Esophagus squamous epithelium (tissue), 5 donors: ENCODE results near the gene TNFRSF25. TPM values are rescaled to one million over a fixed set of nuclear protein-coding genes. Genes with fewer than 3 reads are reported as not detected.
A peak's percentile ranks its signal among the peaks of the same experiment; 100 is the strongest.
"Not testable (repeated sequence)": the region's sequence is repeated elsewhere in the genome, so short reads cannot be mapped to it uniquely, and the experiment has no call there.

Experiments
- DNase-seq: peaks from one replicate; lab custom pipeline; 2025; lab: John Stamatoyannopoulos, UW
- H3K27ac ChIP-seq, 4 donors: fragments of 200-600 bp; sonication (generic); one replicate each; pipeline ENCODE4 v1.5.1; 2016 to 2019; ENCODE audit warnings: mild to moderate bottlenecking in 1 of 4
- H3K27me3 ChIP-seq, 4 donors: fragments of 200-600 bp; sonication (generic); 1 replicate in 3 of 4; 2 replicates in 1 of 4; pipeline versions ENCODE4 v1.5.1 to v1.6.0; 2017 to 2021; ENCODE audit warnings: antibody characterized with exemption in 1 of 4
- H3K36me3 ChIP-seq, 3 donors: fragments of 200-600 bp; sonication (generic); one replicate each; pipeline ENCODE4 v1.5.1; 2016 to 2019
- H3K4me1 ChIP-seq, 3 donors: fragments of 200-600 bp; sonication (generic); one replicate each; pipeline ENCODE4 v1.5.1; 2017 to 2019
- H3K4me3 ChIP-seq, 4 donors: fragments of 200-600 bp; sonication (generic); 1 replicate in 3 of 4; 2 replicates in 1 of 4; pipeline ENCODE4 v1.5.1; 2016 to 2019; ENCODE audit warnings: mild to moderate bottlenecking in 2 of 4, moderate library complexity in 1 of 4
- H3K9me3 ChIP-seq, 3 donors: fragments of 200-600 bp; sonication (generic); one replicate each; pipeline ENCODE4 v1.5.1; 2016 to 2019
- POLR2A ChIP-seq, 4 donors: fragments of 450-650 bp; IDR thresholded peaks; one replicate each; pipeline ENCODE4 v1.6.1; 2017; ENCODE audit warnings: antibody characterized with exemption in 4 of 4, mild to moderate bottlenecking in 4 of 4, moderate library complexity in 3 of 4
- WGBS, 2 donors: methylation state at CpG; one replicate each; pipeline ENCODE4 v1.1.5; 2018; 5-methylcytosine and 5-hydroxymethylcytosine counted together
- intact Hi-C: fragments of 100-400 bp; cut with DNase I; formaldehyde crosslinking; loops from one replicate; pipeline ENCODE4 v1.15.0; 2022
- total RNA-seq, 4 donors: library from RNA; depleted of rRNA; stranded (reverse); fragments of >200 nt; gene quantifications; one replicate each; pipeline ENCODE4 v1.1.0, GENCODE V29; 2016
- TF ChIP-seq, protein P1 (sequence below), 6 experiments: fragments of 450-650 bp in 4 of 6; fragments of 200-600 bp in 2 of 6; sonication (generic) in 2 of 6; IDR thresholded peaks; one replicate each; pipeline ENCODE4 v1.5.1; 2016 to 2019; ENCODE audit warnings: antibody characterized with exemption in 6 of 6, mild to moderate bottlenecking in 4 of 6, moderate library complexity in 4 of 6
- donor health status: DM: yes; HTN: yes; CAD: no.

The TNFRSF25 gene
- total RNA-seq, 4 donors from 2014 or later = 22.1 to 47.3 (median 34.3) TPM

DNA sequence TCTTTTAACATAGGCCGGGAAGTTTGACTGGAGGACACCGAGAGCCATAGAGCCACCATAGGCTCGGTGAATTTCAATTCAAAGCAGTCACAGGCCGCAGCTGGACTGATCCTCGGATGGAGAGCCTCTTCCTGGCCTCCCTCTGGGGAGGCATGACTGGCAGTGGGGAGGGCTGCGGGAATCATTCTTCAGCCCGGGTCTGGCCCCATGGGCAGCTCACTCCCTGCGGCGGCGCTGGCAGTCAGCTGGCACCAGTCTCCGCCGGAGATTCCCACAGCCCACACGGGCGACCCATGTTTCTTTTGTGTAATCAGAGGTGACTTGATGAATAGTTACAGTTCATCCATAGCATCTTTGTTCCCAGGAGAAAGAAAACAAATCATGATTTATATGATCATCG lies 30.8 kb downstream of the TNFRSF25 start:
- intact Hi-C loops = no loop called here
- DNase-seq = no peak
- peaks cover 4 to 25% (median 4%) of the 10 kb centered on the region in 3 donors for H3K4me1 ChIP-seq
- WGBS, 2 donors = 71 to 76% methylated on average over 7 to 10 of the region's 15 CpGs
- TF ChIP-seq, protein P1, sequence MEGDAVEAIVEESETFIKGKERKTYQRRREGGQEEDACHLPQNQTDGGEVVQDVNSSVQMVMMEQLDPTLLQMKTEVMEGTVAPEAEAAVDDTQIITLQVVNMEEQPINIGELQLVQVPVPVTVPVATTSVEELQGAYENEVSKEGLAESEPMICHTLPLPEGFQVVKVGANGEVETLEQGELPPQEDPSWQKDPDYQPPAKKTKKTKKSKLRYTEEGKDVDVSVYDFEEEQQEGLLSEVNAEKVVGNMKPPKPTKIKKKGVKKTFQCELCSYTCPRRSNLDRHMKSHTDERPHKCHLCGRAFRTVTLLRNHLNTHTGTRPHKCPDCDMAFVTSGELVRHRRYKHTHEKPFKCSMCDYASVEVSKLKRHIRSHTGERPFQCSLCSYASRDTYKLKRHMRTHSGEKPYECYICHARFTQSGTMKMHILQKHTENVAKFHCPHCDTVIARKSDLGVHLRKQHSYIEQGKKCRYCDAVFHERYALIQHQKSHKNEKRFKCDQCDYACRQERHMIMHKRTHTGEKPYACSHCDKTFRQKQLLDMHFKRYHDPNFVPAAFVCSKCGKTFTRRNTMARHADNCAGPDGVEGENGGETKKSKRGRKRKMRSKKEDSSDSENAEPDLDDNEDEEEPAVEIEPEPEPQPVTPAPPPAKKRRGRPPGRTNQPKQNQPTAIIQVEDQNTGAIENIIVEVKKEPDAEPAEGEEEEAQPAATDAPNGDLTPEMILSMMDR (IDR thresholded peaks at IDR 0.05) = no peak
- TF ChIP-seq POLR2A (IDR thresholded peaks at IDR 0.05) = no peak
- no peaks in the 10 kb centered on the region for H3K36me3 ChIP-seq
- H3K27ac ChIP-seq = no peak overlapping the region
- no peaks in the 10 kb centered on the region for H3K9me3 ChIP-seq
- no peak overlapping the region for H3K4me3 ChIP-seq
- peaks cover 0 to 49% (median 1%) of the 10 kb centered on the region in 4 donors for H3K27me3 ChIP-seq

DNA sequence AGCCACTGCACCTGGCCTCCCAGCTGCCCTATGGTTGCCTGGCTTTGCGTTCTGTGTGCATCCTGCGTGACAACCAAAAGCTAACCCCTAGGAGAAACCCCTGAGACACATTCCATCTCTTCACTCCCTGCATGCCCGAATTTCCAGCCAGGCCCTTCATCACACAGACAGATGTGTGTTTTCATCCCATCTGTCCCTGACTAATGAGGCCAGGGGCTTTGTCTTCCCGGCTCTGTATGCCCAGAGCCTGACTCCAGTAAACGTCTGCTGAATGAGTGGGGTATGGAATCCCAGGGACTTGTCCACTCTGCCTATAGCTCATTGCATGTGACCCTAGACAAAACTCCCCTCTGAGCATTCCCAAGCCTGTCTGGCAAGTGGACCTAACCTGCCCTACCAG lies 31.8 kb downstream of the TNFRSF25 start:
- no peak for TF ChIP-seq POLR2A (IDR thresholded peaks at IDR 0.05)
- TF ChIP-seq, protein P1 (IDR thresholded peaks at IDR 0.05) = no peak
- 77 to 78% methylated on average over 3 to 5 of the region's 5 CpGs for WGBS, 2 donors
- Histone ChIP-seq H3K4me3 (no peak overlapping the region), H3K36me3 (no peaks in the 10 kb centered on the region), H3K27me3 (peaks cover 0 to 49% (median 0%) of the 10 kb centered on the region in 4 donors), H3K4me1 (peaks cover 0 to 24% (median 0%) of the 10 kb centered on the region in 3 donors), H3K27ac (no peak overlapping the region), H3K9me3 (no peaks in the 10 kb centered on the region)
- intact Hi-C loops = no loop called here
- DNase-seq = no peak

DNA sequence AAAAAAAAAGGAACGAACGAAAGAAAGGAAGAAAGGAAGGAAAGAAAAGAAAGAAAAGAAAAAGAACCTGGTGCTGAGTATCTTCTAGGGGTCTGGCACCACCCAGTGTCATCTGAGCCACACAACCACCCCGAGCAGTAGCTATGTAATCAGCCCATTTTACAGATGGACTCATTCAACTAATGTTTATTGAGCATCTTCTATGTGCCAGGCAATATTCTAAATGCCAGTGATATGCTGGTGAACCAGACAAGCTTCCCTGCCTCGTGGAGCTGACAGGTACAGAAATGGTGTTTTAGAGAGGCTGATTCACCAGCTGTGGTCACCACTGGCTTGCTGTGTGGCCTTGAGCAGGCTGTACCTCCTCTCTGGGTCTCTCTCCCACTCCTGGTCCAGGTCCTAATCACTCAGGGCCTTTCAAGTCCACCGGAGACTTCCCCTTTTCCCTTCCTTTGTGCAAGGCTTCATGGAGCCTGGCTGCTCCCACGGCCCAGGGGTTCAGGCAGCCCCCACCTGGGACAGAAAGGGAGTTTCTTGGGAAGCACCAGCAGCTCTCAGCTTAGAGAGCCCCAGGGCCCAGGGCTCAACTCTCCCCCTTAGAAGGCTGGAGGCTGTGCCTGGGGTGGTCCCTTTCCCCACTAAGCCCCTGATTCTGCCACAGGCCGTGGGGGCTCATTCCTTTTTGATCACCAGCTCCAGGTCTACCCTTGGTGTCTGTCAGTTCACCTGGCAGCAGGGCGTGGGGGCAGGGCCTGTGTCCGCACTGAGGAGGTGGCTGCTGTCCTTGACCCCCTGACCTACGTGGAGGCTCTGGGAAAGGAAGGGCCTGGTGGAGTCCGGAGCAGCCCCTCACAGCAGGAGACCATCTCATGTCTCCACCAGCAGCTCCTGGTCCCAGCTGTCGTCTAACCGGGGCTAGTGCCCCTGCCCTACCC lies 34.1 kb downstream of the TNFRSF25 start:
- Histone ChIP-seq H3K27me3 (peaks cover 0 to 49% (median 0%) of the 10 kb centered on the region in 4 donors), H3K4me1 (peaks cover 9 to 44% (median 12%) of the 10 kb centered on the region in 3 donors)
- DNase-seq, H3K9me3 ChIP-seq, H3K27ac ChIP-seq, intact Hi-C loops, H3K36me3 ChIP-seq, H3K4me3 ChIP-seq: not testable (repeated sequence)
- WGBS, 2 donors = 64 to 73% methylated on average over 5 to 6 of the region's 13 CpGs

DNA sequence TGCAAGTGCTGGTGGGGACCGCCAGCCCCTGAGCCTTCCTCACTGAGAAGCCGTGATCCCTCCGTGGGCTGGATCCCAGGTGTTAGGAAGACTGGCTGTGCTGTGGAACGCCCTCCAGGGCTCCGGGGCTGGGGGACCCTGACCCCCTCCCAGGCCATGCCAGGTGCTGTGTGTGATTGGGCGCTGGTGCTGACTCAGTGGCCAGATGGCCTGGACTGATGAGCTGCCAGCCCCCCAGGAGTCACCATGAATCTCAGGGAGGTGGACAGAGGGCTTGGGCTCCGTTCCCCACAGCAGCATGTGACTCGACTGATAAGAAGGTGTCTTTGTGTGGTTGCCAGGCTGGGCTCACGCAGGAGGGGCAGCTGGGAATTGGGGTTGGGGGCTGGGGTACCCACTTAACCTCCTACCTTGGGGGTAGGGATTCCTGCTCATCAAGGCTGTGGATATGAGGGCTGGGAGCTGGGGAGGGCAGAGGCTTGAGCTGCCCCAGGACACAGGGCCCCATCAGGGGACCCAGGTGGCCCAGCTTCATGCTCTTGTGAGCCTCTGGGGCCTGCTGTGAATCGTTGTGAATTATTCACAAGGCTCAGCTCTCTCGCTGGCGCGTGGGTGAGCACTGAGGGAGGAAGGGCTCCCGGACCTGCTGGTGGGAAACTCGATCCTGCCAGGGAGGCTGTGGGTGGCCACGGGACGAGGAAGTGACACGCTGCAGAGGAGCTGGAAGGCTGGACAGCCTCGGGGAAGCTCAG lies 36.1 kb downstream of the TNFRSF25 start:
- DNase-seq, intact Hi-C loops, H3K9me3 ChIP-seq, H3K27ac ChIP-seq, H3K4me3 ChIP-seq, H3K36me3 ChIP-seq: not testable (repeated sequence)
- Histone ChIP-seq H3K27me3 (peaks cover 0 to 65% (median 3%) of the 10 kb centered on the region in 4 donors), H3K4me1 (peaks cover 19 to 64% (median 28%) of the 10 kb centered on the region in 3 donors)
- WGBS, 2 donors = 50% methylated on average over 2 of the region's 19 CpGs; no CpG with 5 or more reads in 1 of the 2 donors

DNA sequence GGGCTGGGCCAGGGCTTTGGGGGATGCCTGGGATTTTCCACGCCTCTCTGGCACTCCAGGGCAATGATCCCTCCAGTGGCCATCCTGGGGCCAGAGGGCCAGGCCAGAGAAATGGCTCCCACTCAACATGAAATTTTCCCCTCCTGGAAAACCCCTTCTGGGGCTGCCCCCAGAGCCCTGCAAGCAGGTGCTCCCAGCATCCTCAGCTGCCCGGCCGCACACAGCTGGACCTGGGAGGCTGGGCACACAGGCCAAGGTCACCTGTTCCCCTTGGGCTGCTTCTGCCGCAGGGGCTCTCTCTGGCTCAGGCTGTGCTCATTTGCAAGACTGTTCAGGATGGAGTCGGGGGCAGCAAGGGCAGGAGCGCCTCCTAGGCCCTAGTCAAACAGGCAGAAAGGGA lies 37.5 kb downstream of the TNFRSF25 start:
- H3K36me3 ChIP-seq, DNase-seq, intact Hi-C loops, H3K9me3 ChIP-seq, H3K4me3 ChIP-seq: not testable (repeated sequence)
- peak overlapping the region in 1 of 4 donors; percentile 64 for H3K27ac ChIP-seq
- peaks cover 33 to 78% (median 37%) of the 10 kb centered on the region in 3 donors for H3K4me1 ChIP-seq
- WGBS, 2 donors = 83% methylated on average over 1 of the region's 6 CpGs; no CpG with 5 or more reads in 1 of the 2 donors
- H3K27me3 ChIP-seq = peaks cover 0 to 79% (median 3%) of the 10 kb centered on the region in 4 donors

DNA sequence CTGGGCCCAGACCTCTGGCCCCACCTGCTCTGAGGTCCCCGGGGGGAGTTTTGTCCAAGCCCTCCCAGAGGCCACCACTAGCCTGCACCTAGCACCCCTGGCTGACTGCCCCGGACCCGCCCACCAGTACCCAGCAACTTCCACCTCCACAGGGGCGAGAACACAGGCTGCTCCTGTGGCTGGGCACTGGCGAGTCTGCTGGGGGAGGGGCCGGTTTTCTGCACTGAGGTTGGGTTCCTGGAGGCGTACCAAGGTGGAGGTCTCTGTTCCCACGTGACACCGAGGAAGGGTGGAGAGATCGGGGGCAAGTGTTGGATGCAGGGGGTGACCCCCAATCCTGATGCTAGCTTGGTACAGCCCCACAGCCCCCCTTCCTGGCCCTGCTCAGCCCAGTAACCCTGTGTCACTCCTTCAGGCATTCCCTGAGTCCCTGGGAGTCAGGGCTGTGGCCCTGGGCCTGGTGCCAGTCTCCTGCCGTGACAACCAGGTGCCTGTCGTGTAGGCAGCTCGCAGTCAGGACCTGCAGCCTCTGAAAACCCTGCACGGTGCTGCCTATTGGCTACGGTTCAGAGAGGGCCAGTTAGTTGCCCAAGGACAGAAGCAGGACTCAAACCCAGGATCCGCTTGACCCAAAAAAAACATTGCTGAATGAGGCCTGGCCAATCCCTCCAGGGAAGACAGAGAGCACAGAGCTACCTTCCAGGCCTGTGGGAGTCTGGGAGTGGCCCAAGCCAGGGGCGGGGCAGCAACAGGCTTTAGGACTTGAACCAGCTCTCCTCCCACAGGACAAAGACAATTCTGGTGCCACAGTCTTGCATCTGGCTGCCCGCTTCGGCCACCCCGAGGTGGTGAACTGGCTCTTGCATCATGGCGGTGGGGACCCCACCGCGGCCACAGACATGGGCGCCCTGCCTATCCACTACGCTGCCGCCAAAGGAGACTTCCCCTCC lies 38.3 kb downstream of the TNFRSF25 start:
- intact Hi-C loops = no loop called here
- peak overlapping the region; percentile 4 to 64 (median 38) for H3K27ac ChIP-seq
- no peaks in the 10 kb centered on the region for H3K9me3 ChIP-seq
- no peaks in the 10 kb centered on the region for H3K36me3 ChIP-seq
- no peak for TF ChIP-seq POLR2A (IDR thresholded peaks at IDR 0.05)
- TF ChIP-seq, protein P1 (IDR thresholded peaks at IDR 0.05) = no peak
- H3K4me3 ChIP-seq = no peak overlapping the region
- H3K4me1 ChIP-seq = peaks cover 39 to 85% (median 43%) of the 10 kb centered on the region in 3 donors
- WGBS, 2 donors = 45 to 76% methylated on average over 6 to 8 of the region's 26 CpGs
- no peak for DNase-seq
- peaks cover 0 to 86% (median 3%) of the 10 kb centered on the region in 4 donors for H3K27me3 ChIP-seq
